ENCODE results near the gene ARHGAP44. TPM values are rescaled to one million over a fixed set of nuclear protein-coding genes. Genes with fewer than 3 reads are reported as not detected.

Gene ARHGAP44
- total RNA-seq, 1 experiment from 2014 or later, result 7.3 TPM

DNA sequence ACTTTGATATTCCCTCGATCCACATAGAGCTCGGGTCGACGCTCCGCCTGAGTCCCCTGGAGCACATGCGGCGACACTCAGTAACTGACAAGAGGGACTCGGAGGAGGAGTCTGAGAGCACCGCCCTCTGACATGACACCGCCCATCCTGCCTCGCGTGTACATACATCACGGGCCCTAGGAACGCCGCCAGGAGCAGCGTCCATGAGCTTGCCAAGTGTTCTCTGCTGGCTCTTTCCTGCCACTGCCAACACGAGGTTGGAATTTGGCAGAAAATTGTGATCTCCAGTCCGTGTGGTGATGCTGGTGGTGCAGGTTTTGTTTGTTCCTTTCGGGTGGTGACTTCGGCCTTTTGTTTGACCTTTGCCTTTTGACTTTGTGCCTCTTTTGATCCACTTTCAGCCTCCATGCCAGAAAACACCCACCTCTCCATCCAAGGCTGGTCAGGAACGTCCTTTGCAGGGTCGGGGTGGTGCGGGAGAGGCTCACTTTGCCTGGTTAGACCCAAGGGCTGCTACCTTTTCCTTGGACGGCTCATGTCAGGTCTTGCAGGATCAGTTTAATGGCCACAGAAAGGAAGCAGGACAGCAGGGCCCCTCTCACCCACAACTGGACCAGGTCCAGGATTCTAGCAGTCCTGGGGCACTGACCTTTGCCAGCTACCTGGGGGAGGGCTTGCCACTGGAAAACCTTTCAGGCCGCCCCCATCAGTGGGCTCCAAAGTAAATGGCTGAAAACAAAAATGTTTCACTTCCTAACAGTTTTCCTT, 200.9 kb downstream of the ARHGAP44 start:
- intact Hi-C loops (cut with micrococcal nuclease), result no loop called here
- Histone ChIP-seq H3K4me1 (ENCODE audit: control insufficient read depth in 1 of 2, insufficient read depth in 2 of 2, low read length in 2 of 2) (no peaks in the 10 kb centered on the region), H2AFZ (ENCODE audit: low read depth, low read length, poor library complexity, severe bottlenecking) (no peak overlapping the region), H3K4me2 (ENCODE audit: low read length) (no peak overlapping the region), H3K9me3 (ENCODE audit: control insufficient read depth in 1 of 2, insufficient read depth in 1 of 2, low read depth in 1 of 2, low read length in 2 of 2) (no peaks in the 10 kb centered on the region), H3K27me3 (ENCODE audit: insufficient read depth, low read length) (no peaks in the 10 kb centered on the region), H3K9me2 (ENCODE audit: insufficient read depth) (no peaks in the 10 kb centered on the region), H3K79me2 (ENCODE audit: insufficient read depth, low read length) (no peaks in the 10 kb centered on the region), H3K9ac (ENCODE audit: low read length) (no peak overlapping the region), H3K4me3 (replicated peaks in 1 of 2; ENCODE audit: low read depth in 1 of 2, low read length in 2 of 2) (no peak overlapping the region), H4K20me1 (ENCODE audit: insufficient read depth) (no peaks in the 10 kb centered on the region), H3K27ac (ENCODE audit: low read depth, low read length) (no peak overlapping the region), H3K36me3 (ENCODE audit: control insufficient read depth in 1 of 2, insufficient read depth in 2 of 2, low read length in 2 of 2) (peaks cover 18 to 34% of the 10 kb centered on the region in 2 experiments; a peak in 3 of 4 replicates)
- ChIA-PET POLR2A (no interaction called here), RAD21 (ENCODE audit: low non-redundant PET in 1 of 2, low total read pairs in 2 of 2, uncharacterized antibody in 2 of 2, unreplicated experiment in 2 of 2) (no interaction called here), CTCF (no interaction called here)
- TF ChIP-seq, protein P1, sequence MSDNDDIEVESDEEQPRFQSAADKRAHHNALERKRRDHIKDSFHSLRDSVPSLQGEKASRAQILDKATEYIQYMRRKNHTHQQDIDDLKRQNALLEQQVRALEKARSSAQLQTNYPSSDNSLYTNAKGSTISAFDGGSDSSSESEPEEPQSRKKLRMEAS (IDR thresholded peaks at IDR 0.05), result no peak
- TF ChIP-seq ZNF274 (IDR thresholded peaks at IDR 0.05; ENCODE audit: low read depth, low read length) (no peak), TCF7L2 (IDR thresholded peaks at IDR 0.05; ENCODE audit: borderline replicate concordance, extremely low read depth, insufficient read depth, insufficient read length) (no peak), CBX3 (IDR thresholded peaks at IDR 0.05; ENCODE audit: low read depth) (no peak), YY1 (IDR thresholded peaks at IDR 0.05; ENCODE audit: extremely low read depth, insufficient replicate concordance, low read depth, low read length) (no peak), EGR1 (IDR thresholded peaks at IDR 0.05; ENCODE audit: low read depth) (no peak), FOSL1 (IDR thresholded peaks at IDR 0.05; ENCODE audit: low read depth) (no peak), POLR2A (IDR thresholded peaks at IDR 0.05; ENCODE audit: borderline replicate concordance, extremely low read depth, insufficient read depth, insufficient read length) (no peak), RAD21 (IDR thresholded peaks at IDR 0.05; ENCODE audit: low read depth) (no peak), SIN3A (IDR thresholded peaks at IDR 0.05; ENCODE audit: low read depth) (no peak), SRF (IDR thresholded peaks at IDR 0.05; ENCODE audit: low read depth) (no peak), ELF1 (IDR thresholded peaks at IDR 0.05; ENCODE audit: borderline replicate concordance, low read depth) (no peak), EZH2phosphoT487 (IDR thresholded peaks at IDR 0.05; ENCODE audit: borderline replicate concordance) (no peak), SP1 (IDR thresholded peaks at IDR 0.05; ENCODE audit: low read depth) (no peak)
- TF ChIP-seq, protein P2, sequence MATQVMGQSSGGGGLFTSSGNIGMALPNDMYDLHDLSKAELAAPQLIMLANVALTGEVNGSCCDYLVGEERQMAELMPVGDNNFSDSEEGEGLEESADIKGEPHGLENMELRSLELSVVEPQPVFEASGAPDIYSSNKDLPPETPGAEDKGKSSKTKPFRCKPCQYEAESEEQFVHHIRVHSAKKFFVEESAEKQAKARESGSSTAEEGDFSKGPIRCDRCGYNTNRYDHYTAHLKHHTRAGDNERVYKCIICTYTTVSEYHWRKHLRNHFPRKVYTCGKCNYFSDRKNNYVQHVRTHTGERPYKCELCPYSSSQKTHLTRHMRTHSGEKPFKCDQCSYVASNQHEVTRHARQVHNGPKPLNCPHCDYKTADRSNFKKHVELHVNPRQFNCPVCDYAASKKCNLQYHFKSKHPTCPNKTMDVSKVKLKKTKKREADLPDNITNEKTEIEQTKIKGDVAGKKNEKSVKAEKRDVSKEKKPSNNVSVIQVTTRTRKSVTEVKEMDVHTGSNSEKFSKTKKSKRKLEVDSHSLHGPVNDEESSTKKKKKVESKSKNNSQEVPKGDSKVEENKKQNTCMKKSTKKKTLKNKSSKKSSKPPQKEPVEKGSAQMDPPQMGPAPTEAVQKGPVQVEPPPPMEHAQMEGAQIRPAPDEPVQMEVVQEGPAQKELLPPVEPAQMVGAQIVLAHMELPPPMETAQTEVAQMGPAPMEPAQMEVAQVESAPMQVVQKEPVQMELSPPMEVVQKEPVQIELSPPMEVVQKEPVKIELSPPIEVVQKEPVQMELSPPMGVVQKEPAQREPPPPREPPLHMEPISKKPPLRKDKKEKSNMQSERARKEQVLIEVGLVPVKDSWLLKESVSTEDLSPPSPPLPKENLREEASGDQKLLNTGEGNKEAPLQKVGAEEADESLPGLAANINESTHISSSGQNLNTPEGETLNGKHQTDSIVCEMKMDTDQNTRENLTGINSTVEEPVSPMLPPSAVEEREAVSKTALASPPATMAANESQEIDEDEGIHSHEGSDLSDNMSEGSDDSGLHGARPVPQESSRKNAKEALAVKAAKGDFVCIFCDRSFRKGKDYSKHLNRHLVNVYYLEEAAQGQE (IDR thresholded peaks at IDR 0.05; ENCODE audit: low read depth), result no peak
- TF ChIP-seq, protein P3, sequence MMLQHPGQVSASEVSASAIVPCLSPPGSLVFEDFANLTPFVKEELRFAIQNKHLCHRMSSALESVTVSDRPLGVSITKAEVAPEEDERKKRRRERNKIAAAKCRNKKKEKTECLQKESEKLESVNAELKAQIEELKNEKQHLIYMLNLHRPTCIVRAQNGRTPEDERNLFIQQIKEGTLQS (IDR thresholded peaks at IDR 0.05), result no peak
- TF ChIP-seq, protein P4, sequence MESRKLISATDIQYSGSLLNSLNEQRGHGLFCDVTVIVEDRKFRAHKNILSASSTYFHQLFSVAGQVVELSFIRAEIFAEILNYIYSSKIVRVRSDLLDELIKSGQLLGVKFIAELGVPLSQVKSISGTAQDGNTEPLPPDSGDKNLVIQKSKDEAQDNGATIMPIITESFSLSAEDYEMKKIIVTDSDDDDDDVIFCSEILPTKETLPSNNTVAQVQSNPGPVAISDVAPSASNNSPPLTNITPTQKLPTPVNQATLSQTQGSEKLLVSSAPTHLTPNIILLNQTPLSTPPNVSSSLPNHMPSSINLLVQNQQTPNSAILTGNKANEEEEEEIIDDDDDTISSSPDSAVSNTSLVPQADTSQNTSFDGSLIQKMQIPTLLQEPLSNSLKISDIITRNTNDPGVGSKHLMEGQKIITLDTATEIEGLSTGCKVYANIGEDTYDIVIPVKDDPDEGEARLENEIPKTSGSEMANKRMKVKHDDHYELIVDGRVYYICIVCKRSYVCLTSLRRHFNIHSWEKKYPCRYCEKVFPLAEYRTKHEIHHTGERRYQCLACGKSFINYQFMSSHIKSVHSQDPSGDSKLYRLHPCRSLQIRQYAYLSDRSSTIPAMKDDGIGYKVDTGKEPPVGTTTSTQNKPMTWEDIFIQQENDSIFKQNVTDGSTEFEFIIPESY (IDR thresholded peaks at IDR 0.05; ENCODE audit: extremely low read depth, insufficient replicate concordance, low read length), result no peak
- BruUV-seq (replicated peaks), result TSS peak; percentile 29
- DNase-seq (ENCODE audit: low read depth, low spot score) (no peak), ATAC-seq (peak; percentile 32; the same call in 1 of the 2 replicates)
